Erythroblast (primary cell): Measurements from ENCODE around the gene SH2D3A.
"Not testable (repeated sequence)": the region's sequence is repeated elsewhere in the genome, so short reads cannot be mapped to it uniquely, and the experiment has no call there.

Source experiments
- GATA1 ChIP-seq: IDR thresholded peaks from 2 replicates; pipeline ENCODE4 v1.6.1; 2011; ENCODE audit warnings: low read depth, mild to moderate bottlenecking, control low read depth, low read length, moderate library complexity
- POLR2A ChIP-seq: IDR thresholded peaks from 2 replicates; pipeline ENCODE4 v1.6.1; 2011; ENCODE audit warnings: mild to moderate bottlenecking, low read length

GRCh38 chr19:6708913-6709312 lies 58.3 kb downstream of the SH2D3A start:
- not testable (repeated sequence) for TF ChIP-seq POLR2A, GATA1
